ENCODE data around the gene SLC1A2. TPM values are rescaled to one million over a fixed set of nuclear protein-coding genes. Genes with fewer than 3 reads are reported as not detected.
A peak's percentile ranks its signal among the peaks of the same experiment; 100 is the strongest.

SLC1A2 gene
- total RNA-seq, 1 donor from 2014 or later = 0.25 TPM

- Mint-ChIP-seq H3K4me1 (ENCODE audit: low read depth, unreplicated experiment) (no peaks in the 10 kb centered on the region), H3K27me3 (ENCODE audit: low read depth, unreplicated experiment) (peaks cover 53% of the 10 kb centered on the region), H3K27ac (ENCODE audit: unreplicated experiment) (no peak overlapping the region), H3K9me3 (ENCODE audit: unreplicated experiment) (peaks cover 14% of the 10 kb centered on the region), H3K36me3 (ENCODE audit: low read depth, unreplicated experiment) (peaks cover 24% of the 10 kb centered on the region), H3K4me3 (ENCODE audit: unreplicated experiment) (no peak overlapping the region)
- Histone ChIP-seq H3K4me3 (ENCODE audit: insufficient read depth, low read depth, low read length) (no peak overlapping the region), H3K27ac (ENCODE audit: low read depth, low read length) (no peak overlapping the region), H3K36me3 (ENCODE audit: insufficient read depth, low read length) (no peaks in the 10 kb centered on the region), H3K27me3 (ENCODE audit: insufficient read depth, low read length) (peaks cover 15% of the 10 kb centered on the region), H3K4me1 (ENCODE audit: insufficient read depth, low read length) (no peaks in the 10 kb centered on the region), H3K4me2 (ENCODE audit: low read length) (no peak overlapping the region), H4K20me1 (ENCODE audit: insufficient read depth, low read length) (no peaks in the 10 kb centered on the region), H3K9me3 (ENCODE audit: insufficient read depth, low read depth, low read length) (no peaks in the 10 kb centered on the region), H2AFZ (ENCODE audit: low read depth, low read length) (no peak overlapping the region), H3K9ac (ENCODE audit: low read length) (no peak overlapping the region), H3K79me2 (ENCODE audit: insufficient read depth, low read length) (no peaks in the 10 kb centered on the region)
- DNase-seq (ENCODE audit: low read depth) (no peak), FAIRE-seq (no peak)
- TF ChIP-seq, protein P1, sequence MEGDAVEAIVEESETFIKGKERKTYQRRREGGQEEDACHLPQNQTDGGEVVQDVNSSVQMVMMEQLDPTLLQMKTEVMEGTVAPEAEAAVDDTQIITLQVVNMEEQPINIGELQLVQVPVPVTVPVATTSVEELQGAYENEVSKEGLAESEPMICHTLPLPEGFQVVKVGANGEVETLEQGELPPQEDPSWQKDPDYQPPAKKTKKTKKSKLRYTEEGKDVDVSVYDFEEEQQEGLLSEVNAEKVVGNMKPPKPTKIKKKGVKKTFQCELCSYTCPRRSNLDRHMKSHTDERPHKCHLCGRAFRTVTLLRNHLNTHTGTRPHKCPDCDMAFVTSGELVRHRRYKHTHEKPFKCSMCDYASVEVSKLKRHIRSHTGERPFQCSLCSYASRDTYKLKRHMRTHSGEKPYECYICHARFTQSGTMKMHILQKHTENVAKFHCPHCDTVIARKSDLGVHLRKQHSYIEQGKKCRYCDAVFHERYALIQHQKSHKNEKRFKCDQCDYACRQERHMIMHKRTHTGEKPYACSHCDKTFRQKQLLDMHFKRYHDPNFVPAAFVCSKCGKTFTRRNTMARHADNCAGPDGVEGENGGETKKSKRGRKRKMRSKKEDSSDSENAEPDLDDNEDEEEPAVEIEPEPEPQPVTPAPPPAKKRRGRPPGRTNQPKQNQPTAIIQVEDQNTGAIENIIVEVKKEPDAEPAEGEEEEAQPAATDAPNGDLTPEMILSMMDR (IDR thresholded peaks at IDR 0.05; ENCODE audit: insufficient read depth, low read depth, low read length) = no peak
- TF ChIP-seq EZH2 (IDR thresholded peaks at IDR 0.05; ENCODE audit: insufficient read depth, low read length) = no peak
These were observed 14.2 kb upstream of the SLC1A2 start for GRCh38 chr11:35433588-35433987.

- peaks cover 2% of the 10 kb centered on the region for H3K4me1 ChIP-seq (ENCODE audit: insufficient read depth, low read length)
- no peak overlapping the region for H3K27ac Mint-ChIP-seq (ENCODE audit: unreplicated experiment)
- H3K79me2 ChIP-seq (ENCODE audit: insufficient read depth, low read length) = no peaks in the 10 kb centered on the region
- no peaks in the 10 kb centered on the region for H3K4me1 Mint-ChIP-seq (ENCODE audit: low read depth, unreplicated experiment)
- no peak overlapping the region for H3K4me2 ChIP-seq (ENCODE audit: low read length)
- TF ChIP-seq EZH2 (IDR thresholded peaks at IDR 0.05; ENCODE audit: insufficient read depth, low read length) = no peak
- TF ChIP-seq, protein P1 (IDR thresholded peaks at IDR 0.05; ENCODE audit: insufficient read depth, low read depth, low read length) = no peak
- DNase-seq (ENCODE audit: low read depth) (no peak), FAIRE-seq (no peak)
- H2AFZ ChIP-seq (ENCODE audit: low read depth, low read length) = no peak overlapping the region
- H3K4me3 Mint-ChIP-seq (ENCODE audit: unreplicated experiment) = no peak overlapping the region
- H3K27ac ChIP-seq (ENCODE audit: low read depth, low read length) = no peak overlapping the region
- no peaks in the 10 kb centered on the region for H3K36me3 ChIP-seq (ENCODE audit: insufficient read depth, low read length)
- peaks cover 14% of the 10 kb centered on the region for H3K9me3 Mint-ChIP-seq (ENCODE audit: unreplicated experiment)
- H3K4me3 ChIP-seq (ENCODE audit: insufficient read depth, low read depth, low read length) = no peak overlapping the region
- H4K20me1 ChIP-seq (ENCODE audit: insufficient read depth, low read length) = no peaks in the 10 kb centered on the region
- H3K36me3 Mint-ChIP-seq (ENCODE audit: low read depth, unreplicated experiment) = peaks cover 27% of the 10 kb centered on the region
- H3K27me3 ChIP-seq (ENCODE audit: insufficient read depth, low read length) = peaks cover 8% of the 10 kb centered on the region
- no peaks in the 10 kb centered on the region for H3K9me3 ChIP-seq (ENCODE audit: insufficient read depth, low read depth, low read length)
- H3K9ac ChIP-seq (ENCODE audit: low read length) = no peak overlapping the region
- peaks cover 53% of the 10 kb centered on the region for H3K27me3 Mint-ChIP-seq (ENCODE audit: low read depth, unreplicated experiment)
These were observed 13.1 kb upstream of the SLC1A2 start for GRCh38 chr11:35432464-35432863.

GRCh38 chr11:35427071-35427470, 7.7 kb upstream of the SLC1A2 start:
- peak overlapping the region; percentile 7 for H3K4me2 ChIP-seq (ENCODE audit: low read length)
- H3K4me3 ChIP-seq (ENCODE audit: insufficient read depth, low read depth, low read length) = no peak overlapping the region
- Mint-ChIP-seq H3K4me3 (ENCODE audit: unreplicated experiment) (no peak overlapping the region), H3K36me3 (ENCODE audit: low read depth, unreplicated experiment) (peaks cover 20% of the 10 kb centered on the region), H3K27ac (ENCODE audit: unreplicated experiment) (no peak overlapping the region), H3K9me3 (ENCODE audit: unreplicated experiment) (peaks cover 13% of the 10 kb centered on the region), H3K4me1 (ENCODE audit: low read depth, unreplicated experiment) (no peaks in the 10 kb centered on the region), H3K27me3 (ENCODE audit: low read depth, unreplicated experiment) (peaks cover 88% of the 10 kb centered on the region)
- no peak overlapping the region for H2AFZ ChIP-seq (ENCODE audit: low read depth, low read length)
- peaks cover 22% of the 10 kb centered on the region for H3K27me3 ChIP-seq (ENCODE audit: insufficient read depth, low read length)
- no peaks in the 10 kb centered on the region for H3K79me2 ChIP-seq (ENCODE audit: insufficient read depth, low read length)
- H3K27ac ChIP-seq (ENCODE audit: low read depth, low read length) = no peak overlapping the region
- TF ChIP-seq, protein P1 (IDR thresholded peaks at IDR 0.05; ENCODE audit: insufficient read depth, low read depth, low read length) = no peak
- TF ChIP-seq EZH2 (IDR thresholded peaks at IDR 0.05; ENCODE audit: insufficient read depth, low read length) = no peak
- H4K20me1 ChIP-seq (ENCODE audit: insufficient read depth, low read length) = peaks cover 6% of the 10 kb centered on the region
- peak; percentile 71 for DNase-seq (ENCODE audit: low read depth)
- no peak overlapping the region for H3K9ac ChIP-seq (ENCODE audit: low read length)
- H3K4me1 ChIP-seq (ENCODE audit: insufficient read depth, low read length) = peaks cover 11% of the 10 kb centered on the region
- peak; percentile 72 for FAIRE-seq
- no peaks in the 10 kb centered on the region for H3K36me3 ChIP-seq (ENCODE audit: insufficient read depth, low read length)
- no peaks in the 10 kb centered on the region for H3K9me3 ChIP-seq (ENCODE audit: insufficient read depth, low read depth, low read length)
